Osteoblast (primary cell): ENCODE data around the gene ZMYM3. TPM values are rescaled to one million over a fixed set of nuclear protein-coding genes. Genes with fewer than 3 reads are reported as not detected.

ENCODE experiments used
- DNase-seq: peaks from one replicate; pipeline ENCODE4 v3.0.0; 2011; ENCODE audit warnings: low spot score, mixed read lengths; ENCODE audit not compliant: insufficient read length; ENCODE audit errors: missing footprints
- H2AFZ ChIP-seq: 2 replicates; pipeline ENCODE4 v1.6.0; 2011; ENCODE audit warnings: mild to moderate bottlenecking, low read length
- H3K27ac ChIP-seq: 2 replicates; pipeline ENCODE4 v1.5.1; 2011; ENCODE audit warnings: mild to moderate bottlenecking, low read depth, low read length, moderate library complexity
- H3K27me3 ChIP-seq: 2 replicates; pipeline ENCODE4 v1.6.0; 2012; ENCODE audit warnings: mild to moderate bottlenecking, control low read depth, inconsistent platforms, low read length, moderate library complexity; ENCODE audit not compliant: insufficient read depth
- H3K36me3 ChIP-seq: 2 replicates; pipeline ENCODE4 v1.5.1; 2011; ENCODE audit warnings: mild to moderate bottlenecking, low read length, control low read depth, moderate library complexity; ENCODE audit not compliant: insufficient read depth
- H3K4me1 ChIP-seq: 2 replicates; pipeline ENCODE4 v1.5.1; 2011; ENCODE audit warnings: mild to moderate bottlenecking, low read length, control low read depth, moderate library complexity; ENCODE audit not compliant: insufficient read depth
- H3K4me2 ChIP-seq: 2 replicates; pipeline ENCODE4 v1.6.0; 2011; ENCODE audit warnings: mild to moderate bottlenecking, low read length; ENCODE audit not compliant: insufficient read depth
- H3K4me3 ChIP-seq: fragments of 200-600 bp; sonication (generic); 3 replicates; pipeline ENCODE4 v1.5.1; 2012; ENCODE audit warnings: mild to moderate bottlenecking, low read length, inconsistent platforms; ENCODE audit not compliant: insufficient read depth
- H3K79me2 ChIP-seq: 2 replicates; pipeline ENCODE4 v1.6.0; 2012; ENCODE audit warnings: mild to moderate bottlenecking, low read length, control low read depth, inconsistent platforms; ENCODE audit not compliant: insufficient read depth
- H3K9me3 ChIP-seq: 2 replicates; pipeline ENCODE4 v1.5.1; 2011; ENCODE audit warnings: low read depth, low read length, control low read depth
- H4K20me1 ChIP-seq: 2 replicates; pipeline ENCODE4 v1.6.0; 2012; ENCODE audit warnings: mild to moderate bottlenecking, low read length, control low read depth; ENCODE audit not compliant: insufficient read depth
- total RNA-seq: library from RNA; depleted of rRNA; stranded (reverse); fragments of >200 nt; gene quantifications from 2 replicates; pipeline ENCODE4 v1.2.3, GENCODE V29; 2012
- TF ChIP-seq, protein P1 (sequence below): IDR thresholded peaks from 2 replicates; pipeline ENCODE4 v1.5.1; 2011; ENCODE audit warnings: mild to moderate bottlenecking, low read depth, low read length, moderate library complexity; ENCODE audit errors: extremely low read depth

The ZMYM3 gene
- total RNA-seq, 1 donor, result 15.6 TPM

DNA sequence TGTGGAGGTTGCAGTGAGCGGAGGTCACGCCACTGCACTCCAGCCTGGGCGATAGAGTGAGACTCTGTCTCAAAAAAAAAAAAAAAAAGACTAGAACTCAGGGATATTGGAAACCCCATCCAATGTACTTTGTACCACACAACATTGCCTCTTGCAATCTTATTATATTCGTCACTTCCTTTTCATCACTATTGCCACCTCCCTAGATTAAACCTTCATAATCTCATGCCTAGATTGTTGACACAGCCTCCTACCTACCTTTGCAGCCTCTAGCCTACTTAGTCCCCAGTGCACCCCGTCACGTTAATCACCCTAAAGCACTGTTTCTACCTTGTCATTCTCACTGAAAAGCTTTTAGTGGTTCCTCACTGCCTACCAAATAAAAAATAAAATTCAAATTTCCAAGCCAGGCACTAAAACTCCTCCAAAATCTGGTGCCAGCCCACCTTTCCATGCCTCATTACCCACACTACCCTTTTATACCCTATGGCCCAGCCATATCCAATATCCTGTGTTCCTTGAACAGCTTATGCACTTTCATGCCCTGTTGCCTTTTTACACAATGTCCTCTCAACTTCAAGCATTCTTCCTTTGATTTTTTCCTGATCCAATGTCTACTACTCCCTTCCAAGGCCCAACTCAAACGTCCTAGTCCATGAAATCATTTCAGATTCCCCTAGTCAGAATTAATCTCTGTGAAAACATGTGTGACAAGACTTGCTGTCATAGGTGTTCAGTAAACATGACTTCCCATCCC lies 54.5 kb downstream of the ZMYM3 start:
- TF ChIP-seq, protein P1, sequence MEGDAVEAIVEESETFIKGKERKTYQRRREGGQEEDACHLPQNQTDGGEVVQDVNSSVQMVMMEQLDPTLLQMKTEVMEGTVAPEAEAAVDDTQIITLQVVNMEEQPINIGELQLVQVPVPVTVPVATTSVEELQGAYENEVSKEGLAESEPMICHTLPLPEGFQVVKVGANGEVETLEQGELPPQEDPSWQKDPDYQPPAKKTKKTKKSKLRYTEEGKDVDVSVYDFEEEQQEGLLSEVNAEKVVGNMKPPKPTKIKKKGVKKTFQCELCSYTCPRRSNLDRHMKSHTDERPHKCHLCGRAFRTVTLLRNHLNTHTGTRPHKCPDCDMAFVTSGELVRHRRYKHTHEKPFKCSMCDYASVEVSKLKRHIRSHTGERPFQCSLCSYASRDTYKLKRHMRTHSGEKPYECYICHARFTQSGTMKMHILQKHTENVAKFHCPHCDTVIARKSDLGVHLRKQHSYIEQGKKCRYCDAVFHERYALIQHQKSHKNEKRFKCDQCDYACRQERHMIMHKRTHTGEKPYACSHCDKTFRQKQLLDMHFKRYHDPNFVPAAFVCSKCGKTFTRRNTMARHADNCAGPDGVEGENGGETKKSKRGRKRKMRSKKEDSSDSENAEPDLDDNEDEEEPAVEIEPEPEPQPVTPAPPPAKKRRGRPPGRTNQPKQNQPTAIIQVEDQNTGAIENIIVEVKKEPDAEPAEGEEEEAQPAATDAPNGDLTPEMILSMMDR, result no peak
- DNase-seq, result no peak
- peaks cover 7% of the 10 kb centered on the region for H3K27me3 ChIP-seq
- H4K20me1 ChIP-seq, result no peaks in the 10 kb centered on the region
- no peak overlapping the region for H3K4me2 ChIP-seq
- no peaks in the 10 kb centered on the region for H3K36me3 ChIP-seq
- no peaks in the 10 kb centered on the region for H3K4me1 ChIP-seq
- H3K4me3 ChIP-seq, result no peak overlapping the region
- H3K9me3 ChIP-seq, result no peaks in the 10 kb centered on the region
- no peaks in the 10 kb centered on the region for H3K79me2 ChIP-seq
- no peak overlapping the region for H2AFZ ChIP-seq
- no peak overlapping the region for H3K27ac ChIP-seq

- peak; percentile 49 for DNase-seq
- Histone ChIP-seq H3K36me3 (no peaks in the 10 kb centered on the region), H3K27ac (no peak overlapping the region), H3K79me2 (no peaks in the 10 kb centered on the region), H3K4me1 (no peaks in the 10 kb centered on the region), H3K4me3 (no peak overlapping the region), H2AFZ (no peak overlapping the region), H4K20me1 (no peaks in the 10 kb centered on the region), H3K9me3 (no peaks in the 10 kb centered on the region), H3K4me2 (no peak overlapping the region), H3K27me3 (peaks cover 7% of the 10 kb centered on the region)
- TF ChIP-seq, protein P1, result no peak
Measured at GRCh38 chrX:71198066-71198465, 55.9 kb downstream of the ZMYM3 start.

GRCh38 chrX:71195964-71196649 lies 57.8 kb downstream of the ZMYM3 start:
- Histone ChIP-seq H3K36me3 (no peaks in the 10 kb centered on the region), H3K9me3 (no peaks in the 10 kb centered on the region), H3K27ac (no peak overlapping the region), H3K4me2 (no peak overlapping the region), H3K27me3 (peaks cover 7% of the 10 kb centered on the region), H2AFZ (no peak overlapping the region), H3K4me1 (no peaks in the 10 kb centered on the region), H4K20me1 (no peaks in the 10 kb centered on the region), H3K4me3 (no peak overlapping the region), H3K79me2 (no peaks in the 10 kb centered on the region)
- no peak for DNase-seq
- TF ChIP-seq, protein P1, result no peak

DNA sequence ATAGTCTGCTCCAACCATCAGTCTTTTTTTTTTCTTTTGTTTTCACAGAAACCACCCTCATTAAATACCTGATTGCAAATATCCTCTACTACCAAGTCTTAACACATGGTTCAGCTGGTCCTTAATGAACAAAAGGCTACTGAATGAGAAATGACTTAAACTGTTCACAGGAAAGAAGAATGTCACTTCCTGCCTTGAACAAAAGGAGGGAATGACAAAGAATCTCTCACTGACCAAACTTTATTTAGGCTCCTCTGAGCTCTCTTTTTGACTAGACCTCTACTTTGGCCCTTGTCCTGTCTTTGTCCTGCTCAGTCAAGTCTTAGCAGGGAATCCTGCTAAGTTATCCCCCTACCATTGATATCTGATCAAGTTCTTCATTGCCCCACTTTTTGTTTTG lies 62.7 kb downstream of the ZMYM3 start:
- Histone ChIP-seq H3K36me3 (no peaks in the 10 kb centered on the region), H4K20me1 (no peaks in the 10 kb centered on the region), H3K4me2 (no peak overlapping the region)

More for the DNA sequence above, 62.7 kb downstream of the ZMYM3 start:
- H3K27me3 ChIP-seq, result peaks cover 3% of the 10 kb centered on the region
- H3K4me1 ChIP-seq, result no peaks in the 10 kb centered on the region
- DNase-seq, result no peak
- no peaks in the 10 kb centered on the region for H3K79me2 ChIP-seq
- H2AFZ ChIP-seq, result no peak overlapping the region
- TF ChIP-seq, protein P1, result no peak
- H3K9me3 ChIP-seq, result no peaks in the 10 kb centered on the region
- H3K27ac ChIP-seq, result no peak overlapping the region
- no peak overlapping the region for H3K4me3 ChIP-seq
